Stimulated activated CD4-positive, alpha-beta T cell treated with anti-CD3 and anti-CD28 coated beads, TNF-alpha, amount 100 ng/mL, for 1 hour (primary cell): ENCODE results near the gene ORAI2.
"Not testable (repeated sequence)": the region's sequence is repeated elsewhere in the genome, so short reads cannot be mapped to it uniquely, and the experiment has no call there.

Experiments used
- DNase-seq, 3 donors: peaks; one replicate each; pipeline ENCODE4 v3.0.0-alpha.2; 2020; ENCODE audit warnings: low read depth in 3 of 3, low spot score in 1 of 3

ORAI2 gene

DNA sequence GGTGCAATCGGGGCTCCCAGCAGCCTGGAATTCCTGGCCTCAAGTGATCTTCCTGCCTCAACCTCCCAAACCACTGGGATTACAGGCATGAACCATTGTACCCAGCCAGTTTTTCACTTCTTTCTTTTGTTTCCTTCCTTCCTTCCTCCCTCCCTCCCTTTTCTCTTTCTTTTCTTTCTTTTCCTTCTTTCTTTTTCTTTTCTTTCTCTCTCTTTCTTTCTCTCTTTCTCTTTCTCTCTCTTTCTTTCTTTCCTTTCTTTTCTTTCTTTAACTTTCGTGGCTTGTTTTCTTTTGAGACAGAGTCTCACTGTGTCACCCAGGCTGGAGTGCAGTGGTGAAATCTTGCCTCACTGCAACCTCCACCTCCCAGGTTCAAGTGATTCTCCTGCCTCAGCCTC lies 12.3 kb downstream of the ORAI2 start:
- DNase-seq, result no peak

DNA sequence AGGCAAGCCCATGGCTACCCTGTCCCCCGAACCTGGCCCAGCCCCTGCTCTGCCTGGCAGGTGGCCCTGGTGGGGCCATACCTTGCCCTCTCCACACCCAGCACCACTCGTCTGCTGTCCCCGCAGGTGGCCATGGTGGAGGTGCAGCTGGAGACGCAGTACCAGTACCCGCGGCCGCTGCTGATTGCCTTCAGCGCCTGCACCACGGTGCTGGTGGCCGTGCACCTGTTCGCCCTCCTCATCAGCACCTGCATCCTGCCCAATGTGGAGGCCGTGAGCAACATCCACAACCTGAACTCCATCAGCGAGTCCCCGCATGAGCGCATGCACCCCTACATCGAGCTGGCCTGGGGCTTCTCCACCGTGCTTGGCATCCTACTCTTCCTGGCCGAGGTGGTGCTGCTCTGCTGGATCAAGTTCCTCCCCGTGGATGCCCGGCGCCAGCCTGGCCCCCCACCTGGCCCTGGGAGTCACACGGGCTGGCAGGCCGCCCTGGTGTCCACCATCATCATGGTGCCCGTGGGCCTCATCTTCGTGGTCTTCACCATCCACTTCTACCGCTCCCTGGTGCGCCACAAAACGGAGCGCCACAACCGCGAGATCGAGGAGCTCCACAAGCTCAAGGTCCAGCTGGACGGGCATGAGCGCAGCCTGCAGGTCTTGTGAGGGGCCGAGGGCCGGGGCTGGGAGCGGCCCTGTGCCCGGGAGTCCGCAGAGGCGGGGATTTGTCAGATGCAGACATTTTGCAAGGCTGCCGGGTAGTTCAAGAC lies 13.2 kb downstream of the ORAI2 start:
- DNase-seq, result no peak

DNA sequence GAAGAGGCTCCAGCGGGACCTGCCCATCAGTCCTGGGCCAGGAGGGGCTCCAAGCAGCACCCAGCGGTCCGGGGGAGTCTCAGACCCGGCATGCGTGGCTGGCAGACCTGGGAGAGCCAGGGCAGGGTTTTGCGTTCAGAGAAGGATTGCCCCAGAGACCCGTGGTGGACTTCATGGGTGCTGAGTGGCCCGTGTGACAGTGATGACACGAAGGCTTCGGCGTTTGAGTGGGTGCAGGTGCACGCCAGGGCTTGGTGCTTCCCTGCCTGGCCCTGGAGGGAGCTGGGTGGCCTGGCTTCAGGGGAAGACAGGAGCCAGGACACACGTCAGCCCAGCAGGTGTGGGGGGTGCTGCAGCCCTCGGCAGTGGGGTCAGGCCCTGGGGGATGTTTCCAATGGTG lies 13.9 kb downstream of the ORAI2 start:
- no peak for DNase-seq

DNA sequence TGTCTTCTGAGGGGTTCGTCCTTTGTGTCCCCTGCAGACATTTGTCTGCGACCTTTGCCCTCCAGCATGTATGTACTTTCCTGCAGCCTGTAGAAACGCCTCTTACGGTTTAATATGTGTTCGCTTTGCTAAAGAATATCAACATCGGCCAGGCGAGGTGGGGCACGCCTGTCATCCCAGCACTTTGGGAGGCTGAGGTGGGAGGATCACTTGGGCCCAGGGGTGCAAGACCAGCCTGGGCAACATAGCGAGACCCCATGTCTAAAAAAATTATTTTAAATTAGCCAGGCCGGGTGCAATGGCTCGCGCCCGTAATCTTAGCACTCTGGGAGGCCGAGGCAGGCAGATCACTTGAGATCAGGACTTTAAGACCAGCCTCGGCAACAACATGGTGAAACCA lies 15.8 kb downstream of the ORAI2 start:
- no peak for DNase-seq

DNA sequence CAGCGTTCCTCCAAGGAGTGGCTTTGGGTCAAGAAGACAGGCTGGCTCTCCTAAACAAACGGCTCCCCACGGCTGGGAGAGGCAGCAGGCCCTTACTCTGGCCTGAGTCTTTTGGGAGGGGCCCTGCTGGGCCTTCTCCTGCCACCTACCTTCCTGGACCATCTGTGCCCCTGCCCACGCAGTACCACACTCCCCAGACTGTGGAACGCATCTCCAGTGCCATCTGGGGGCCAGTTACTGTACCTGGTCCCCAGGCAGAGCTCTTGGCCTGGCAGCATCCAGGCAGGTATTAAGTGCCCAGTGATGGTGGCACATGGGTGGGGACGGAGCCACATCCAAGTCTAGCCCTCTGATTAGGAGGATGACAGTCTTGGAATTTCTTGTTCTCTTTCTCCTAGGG lies 16.9 kb downstream of the ORAI2 start:
- peak in 1 of 3 donors; percentile 22 for DNase-seq

DNA sequence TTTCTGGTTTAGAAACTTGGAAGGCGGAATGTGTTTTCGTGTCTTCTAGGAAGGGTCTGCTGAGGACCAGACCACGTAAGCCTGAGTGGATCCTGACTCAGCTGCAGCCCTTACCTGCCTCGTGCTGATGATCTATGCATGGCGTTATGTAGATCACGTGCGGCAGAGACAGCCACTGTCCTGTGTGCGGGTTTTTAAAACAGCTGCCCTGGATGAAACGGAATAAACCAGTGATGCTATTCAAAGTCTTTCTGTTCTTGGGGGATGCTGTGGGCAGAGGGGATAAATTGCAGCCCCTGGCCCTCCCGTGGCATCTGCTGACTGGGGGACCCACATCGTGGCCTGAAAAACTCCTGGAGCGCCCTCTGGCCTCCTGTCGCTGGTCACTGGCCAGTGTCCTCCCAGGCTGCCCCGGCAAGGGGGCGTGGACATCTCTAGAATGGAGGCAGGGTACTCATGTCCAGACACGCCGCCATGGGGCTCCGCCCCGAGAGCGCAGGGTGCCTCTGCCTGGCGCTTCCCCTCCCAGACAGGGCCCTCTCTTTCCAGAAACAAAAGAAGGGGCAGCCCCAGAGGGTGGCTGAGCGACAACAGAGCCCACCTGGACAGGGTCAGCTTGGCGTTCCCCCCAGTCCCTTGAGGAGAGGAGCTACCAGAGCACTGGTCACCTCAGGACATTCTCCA lies 18.1 kb downstream of the ORAI2 start:
- no peak for DNase-seq

DNA sequence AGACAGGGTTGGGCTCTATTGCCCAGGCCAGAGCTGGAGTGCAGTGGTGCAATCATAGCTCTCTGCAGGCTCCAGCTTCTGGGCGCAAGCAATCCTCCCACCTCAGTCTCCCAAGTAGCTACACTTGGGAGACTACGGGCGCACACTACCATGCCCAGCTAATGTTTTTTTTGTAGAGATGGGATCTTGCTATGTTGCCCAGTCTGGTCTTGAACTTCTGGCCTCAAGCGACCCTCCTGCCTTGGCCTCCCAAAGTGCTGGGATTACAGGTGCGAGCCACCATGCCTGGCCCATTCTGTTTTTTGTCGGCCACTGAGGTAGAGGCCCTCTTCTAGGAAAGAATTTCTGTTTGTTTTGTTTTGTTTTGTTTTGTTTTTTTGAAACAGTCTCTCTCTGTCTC lies 19.1 kb downstream of the ORAI2 start:
- DNase-seq, result no peak

DNA sequence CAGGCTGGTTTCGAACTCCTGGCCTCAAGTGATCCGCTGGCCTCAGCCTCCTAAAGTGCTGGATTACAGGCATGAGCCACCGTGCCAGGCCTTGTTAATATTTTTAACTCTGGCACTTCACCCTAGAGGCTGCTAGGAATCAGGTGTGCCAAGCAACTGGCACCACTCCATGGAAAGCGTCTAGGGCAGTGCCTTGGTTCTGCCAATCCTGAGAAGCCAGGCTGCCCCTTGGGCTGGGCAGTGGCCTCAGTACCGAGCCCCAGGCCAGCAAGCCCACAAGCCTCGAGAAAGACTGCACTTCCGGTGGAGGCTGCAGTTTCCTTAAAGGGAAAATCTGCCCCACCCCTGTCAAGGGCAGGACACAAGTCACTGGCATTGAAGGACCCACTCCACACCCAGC lies 19.9 kb downstream of the ORAI2 start:
- no peak for DNase-seq

DNA sequence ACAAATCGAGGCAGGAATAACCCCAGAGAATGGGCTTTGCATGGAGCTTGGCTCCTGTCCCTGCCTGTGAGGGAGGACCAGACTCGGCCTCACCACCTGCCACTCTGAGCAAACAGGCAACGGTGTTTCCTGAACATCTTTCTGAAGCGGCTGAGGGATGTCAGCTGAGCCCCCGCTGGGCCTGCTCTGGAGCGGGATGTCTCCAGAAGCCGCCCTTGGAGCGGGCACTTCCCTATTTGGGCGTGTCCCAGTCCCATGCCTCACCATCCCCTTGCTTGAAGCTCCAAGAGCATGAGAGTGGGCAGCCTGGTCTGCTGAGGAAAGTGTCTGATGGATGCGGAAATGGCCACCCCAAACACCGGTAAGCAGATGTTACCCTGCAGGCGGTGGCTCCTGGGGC lies 21.1 kb downstream of the ORAI2 start:
- DNase-seq, result no peak

DNA sequence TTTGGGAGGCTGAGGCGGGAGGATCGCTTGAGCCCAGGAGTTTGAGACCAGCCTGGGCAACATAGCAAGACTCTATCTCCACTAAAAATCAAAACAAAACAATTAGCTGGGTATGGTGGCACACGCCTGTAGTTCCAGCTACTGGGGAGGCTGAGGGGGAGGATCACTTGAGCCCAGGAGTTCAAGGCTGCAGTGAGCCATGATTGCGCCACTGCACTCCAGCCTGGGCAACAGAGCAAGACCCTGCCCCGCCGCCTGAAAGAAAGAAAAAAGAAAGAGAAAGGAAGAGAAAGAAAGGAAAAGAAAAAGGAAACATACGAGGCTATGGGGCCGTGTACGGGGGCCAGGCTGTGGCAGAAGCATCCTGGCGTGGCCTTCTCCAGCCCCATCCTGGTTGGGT lies 21.6 kb downstream of the ORAI2 start:
- DNase-seq, result not testable (repeated sequence)

DNA sequence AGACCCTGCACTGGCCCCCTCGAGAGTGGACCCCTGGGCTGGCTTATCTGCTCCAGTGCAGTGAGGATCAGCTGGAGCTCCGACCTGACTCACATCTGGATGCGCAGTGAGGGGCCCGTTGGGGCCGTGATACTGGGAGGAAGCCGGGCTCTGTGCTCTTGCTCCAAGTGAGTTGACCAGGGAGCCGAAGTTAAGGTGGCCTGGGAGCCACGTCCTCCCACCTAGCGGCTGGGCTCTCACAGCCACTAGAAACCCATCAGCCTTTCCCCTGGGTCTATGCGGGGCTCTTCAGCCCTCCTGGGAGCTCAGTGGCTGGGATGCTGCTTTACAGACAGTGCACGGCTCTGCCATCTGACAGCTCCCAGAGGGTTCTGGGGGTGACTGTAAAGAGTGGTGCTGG lies 22.2 kb downstream of the ORAI2 start:
- DNase-seq, result no peak

DNA sequence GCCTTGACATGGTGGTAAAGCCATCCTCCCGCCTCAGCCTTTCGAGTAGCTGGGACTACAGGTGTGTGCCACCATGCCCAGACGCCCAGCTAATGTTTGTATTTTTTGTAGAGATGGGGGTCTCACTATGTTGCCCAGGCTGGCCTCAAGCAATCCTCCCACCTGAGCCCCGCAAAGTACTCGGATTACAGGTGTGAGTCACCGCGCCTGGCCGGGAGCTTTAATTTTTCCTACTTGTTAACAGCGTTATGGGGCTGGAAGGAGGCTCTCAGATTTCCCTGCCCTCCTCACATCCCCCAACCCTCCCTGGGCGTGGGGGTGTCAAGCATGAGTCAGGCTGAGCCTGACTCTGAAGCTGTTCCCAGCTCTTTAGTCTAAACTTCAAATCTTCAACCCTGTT lies 23.0 kb downstream of the ORAI2 start:
- no peak for DNase-seq

DNA sequence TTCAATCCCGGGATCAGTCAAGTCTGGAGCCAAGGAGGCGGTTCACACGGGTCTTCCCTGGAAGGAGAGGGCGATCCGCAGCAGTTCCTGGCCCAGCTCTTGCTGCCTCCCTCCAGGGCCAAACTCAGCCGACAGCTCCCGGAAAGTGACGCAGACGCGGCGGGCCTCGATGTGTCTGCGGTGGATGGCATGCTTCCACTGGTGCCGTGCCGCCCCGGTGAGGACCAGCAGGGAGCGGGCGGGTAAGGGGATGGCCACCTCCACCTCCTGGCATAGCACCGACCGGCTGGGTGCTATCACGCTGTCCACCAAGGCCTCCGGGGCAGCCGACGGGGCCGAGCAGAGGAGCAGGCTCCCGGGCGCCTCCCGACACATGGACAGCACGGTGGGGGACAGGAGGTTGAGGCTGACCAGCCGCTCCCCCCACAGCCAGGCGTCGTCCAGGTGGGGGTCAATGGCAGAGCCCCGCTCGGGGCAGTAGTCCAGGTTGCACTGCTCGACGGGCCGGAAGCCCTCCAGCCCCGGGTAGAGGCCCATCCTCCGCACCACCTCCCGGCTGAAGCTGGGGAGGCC lies 24.1 kb downstream of the ORAI2 start:
- no peak for DNase-seq

DNA sequence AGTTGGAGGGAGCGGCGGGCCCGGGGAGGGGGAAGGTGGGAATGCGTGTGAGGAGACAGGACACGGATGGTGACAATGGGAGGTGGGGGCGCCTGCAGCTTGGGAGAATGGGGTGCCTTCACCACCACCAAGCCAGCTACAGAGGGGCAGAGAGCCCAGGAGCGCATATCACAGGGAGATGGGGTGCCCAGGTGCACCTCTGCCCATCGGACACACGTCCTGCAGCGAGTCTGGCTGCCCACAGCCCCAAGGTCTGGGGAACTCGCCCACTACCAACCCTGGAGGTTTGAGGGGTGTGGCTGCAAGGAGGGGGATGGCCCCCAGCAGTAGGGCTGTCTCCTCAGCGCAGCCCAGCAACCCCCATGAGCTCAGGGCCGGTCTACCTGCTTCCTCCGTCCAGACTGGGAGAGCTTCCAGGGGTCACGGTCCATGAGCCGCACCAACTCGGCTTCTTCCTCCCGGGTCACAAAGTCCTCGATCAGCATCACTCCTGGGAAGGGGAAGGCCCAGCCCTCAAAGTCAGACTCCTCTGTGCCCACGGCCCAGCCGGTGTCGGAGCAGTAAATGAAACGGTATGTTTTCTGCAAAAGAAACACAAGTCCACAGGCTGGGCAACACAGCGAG lies 26.0 kb downstream of the ORAI2 start:
- no peak for DNase-seq

DNA sequence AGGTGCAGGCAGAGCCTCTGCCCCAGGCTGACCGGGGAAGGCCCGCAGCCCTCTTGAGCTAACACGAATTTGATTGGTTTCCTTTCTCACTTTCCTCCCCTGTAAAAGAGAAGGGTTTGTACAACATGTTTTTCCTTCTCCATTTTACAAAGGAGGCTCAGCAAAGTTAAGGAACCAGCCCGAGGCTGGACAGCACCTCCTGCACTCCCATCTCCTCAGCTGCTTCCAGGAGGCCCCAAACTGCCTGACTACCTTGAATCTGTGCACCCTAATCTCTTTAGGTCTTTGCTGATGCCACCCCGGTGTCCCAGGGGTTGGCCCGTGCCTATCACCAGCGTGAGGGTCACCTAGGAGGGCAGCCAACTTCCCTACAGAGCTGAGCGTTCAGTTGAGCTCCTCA lies 27.1 kb downstream of the ORAI2 start:
- DNase-seq, result no peak

DNA sequence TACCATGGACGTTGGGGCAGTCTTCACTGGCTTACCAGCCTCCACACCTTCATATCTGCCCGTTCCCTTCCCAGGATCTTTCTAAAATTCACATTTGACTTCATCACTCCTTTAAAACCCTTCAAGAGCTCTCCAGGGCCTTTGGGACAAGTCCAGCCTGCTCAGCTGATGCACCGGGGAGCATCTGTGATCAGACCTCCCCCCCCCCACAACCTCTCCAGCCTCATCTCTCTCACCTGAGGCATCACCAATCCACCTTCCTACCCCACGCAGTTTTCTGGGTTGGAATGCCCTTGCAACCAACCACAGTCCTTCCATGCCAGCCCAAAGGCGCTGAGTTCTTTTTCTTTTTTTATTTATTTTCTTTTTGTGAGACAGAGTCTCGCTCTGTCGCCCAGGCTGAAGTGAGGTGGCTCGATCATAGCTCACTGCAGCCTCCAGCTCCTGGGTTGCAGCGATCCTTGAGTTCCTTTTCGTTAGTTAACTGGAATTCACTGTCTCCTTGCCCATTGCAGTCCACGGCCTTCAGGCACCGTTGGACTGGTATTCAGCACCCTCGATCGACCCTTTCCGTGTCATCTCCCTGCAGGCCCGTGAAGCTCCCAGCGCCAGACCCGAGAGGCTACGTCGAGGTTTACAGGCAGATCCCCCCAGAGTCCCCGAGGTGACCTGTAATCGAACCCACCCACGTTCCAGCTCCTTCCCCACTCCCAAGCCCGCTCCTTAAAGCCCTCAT lies 30.6 kb downstream of the ORAI2 start:
- DNase-seq, result no peak

DNA sequence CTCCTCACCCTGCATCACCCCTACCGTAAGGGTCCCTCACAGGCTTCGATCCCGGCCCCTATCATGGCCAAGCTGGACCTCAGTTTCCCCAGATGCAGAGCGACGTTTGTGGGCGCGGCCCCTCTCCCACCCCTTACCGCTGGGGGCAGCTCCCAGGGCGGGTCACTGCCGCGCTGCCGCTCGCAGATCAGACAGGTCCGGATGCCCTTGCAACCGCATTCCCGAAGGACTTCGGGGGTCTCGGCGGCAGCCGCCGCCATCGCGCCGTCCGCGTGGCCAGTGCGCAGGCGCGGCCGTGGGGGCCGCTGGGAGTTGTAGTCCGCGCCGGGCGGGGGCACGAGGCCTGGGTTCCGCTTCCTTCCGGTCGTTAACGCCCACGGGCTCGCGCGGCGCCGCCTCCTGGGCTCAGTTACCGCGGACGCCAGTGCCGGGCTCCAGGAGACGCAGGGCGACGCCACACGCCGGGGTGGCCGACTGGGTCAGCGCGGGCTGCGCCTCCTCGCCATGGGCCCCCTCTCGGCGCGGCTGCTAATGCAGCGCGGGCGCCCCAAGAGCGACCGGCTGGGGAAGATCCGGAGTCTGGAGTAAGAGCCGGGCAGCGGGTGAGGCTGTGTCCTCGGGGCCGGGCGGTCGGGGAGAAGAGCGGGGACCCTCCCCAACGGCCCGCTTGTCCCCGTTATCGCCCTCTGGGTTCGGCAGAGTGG lies 31.4 kb downstream of the ORAI2 start, which contains the start of the genes ALKBH4 and LRWD1:
TSS of gene ALKBH4 (minus strand) at position 287 of the 704 bp plus-strand sequence. CDS start at position 260, 27 bp downstream.
TSS of gene LRWD1 (plus strand) at position 408 of the 704 bp plus-strand sequence. CDS start at position 505, 97 bp downstream.
- DNase-seq, result peak; percentile 88 to 96 (median 89)

DNA sequence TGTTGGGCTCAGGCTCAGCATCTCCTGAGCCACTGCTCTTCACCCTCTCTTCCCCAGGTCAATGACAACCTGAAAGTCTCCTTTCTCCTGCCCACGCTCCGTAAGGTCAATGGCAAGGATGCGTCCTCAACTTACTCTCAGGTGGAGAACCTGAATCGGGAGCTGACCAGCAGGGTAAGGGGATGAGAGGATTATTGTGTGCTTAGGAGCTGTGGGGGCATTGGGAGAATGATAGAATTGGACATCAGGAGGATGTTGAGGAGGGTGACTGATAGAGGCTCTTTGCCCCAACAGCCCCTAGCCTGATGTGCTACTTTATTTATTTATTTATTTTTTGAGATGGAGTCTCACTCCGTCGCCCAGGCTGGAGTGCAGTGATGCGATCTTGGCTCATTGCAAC lies 32.7 kb downstream of the ORAI2 start:
- DNase-seq, result no peak

DNA sequence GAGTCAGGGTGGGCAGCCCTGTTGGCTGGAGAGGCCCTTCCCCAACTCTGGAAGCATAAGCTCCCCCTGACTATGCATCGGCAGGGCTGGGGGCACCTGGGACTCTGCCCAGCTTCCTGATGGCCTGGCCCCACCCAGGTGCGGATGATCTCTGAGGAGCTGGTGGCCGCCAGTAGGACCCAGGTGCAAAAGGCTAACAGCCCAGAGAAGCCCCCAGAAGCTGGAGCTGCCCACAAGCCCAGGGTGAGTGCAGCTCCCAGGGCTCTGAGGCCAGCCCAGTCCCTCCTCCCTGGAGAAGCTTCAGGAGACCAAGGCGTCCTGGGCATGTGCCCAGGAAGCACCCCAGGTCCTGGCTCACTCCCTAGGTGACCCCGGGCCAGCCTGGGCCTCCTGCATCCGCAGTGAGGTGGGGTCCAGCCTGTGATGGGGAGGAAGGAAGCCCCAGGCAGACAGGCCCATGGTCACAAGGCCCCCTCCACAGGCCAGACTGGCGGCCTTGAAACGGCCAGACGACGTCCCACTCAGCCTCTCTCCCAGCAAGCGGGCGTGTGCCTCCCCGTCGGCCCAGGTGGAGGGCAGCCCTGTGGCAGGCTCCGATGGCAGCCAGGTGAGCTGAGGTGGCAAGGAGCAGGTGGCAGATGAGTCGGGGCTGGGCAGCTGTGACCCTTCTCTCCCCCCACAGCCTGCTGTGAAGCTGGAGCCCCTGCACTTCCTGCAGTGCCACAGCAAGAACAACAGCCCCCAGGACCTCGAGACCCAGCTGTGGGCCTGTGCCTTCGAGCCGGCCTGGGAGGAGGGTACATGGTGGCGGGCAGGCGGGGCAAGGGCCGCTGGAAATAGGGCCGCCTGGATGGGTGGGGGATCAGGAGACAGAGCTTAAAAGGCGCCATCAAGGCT lies 34.5 kb downstream of the ORAI2 start:
- DNase-seq, result no peak
